Neural cell (in vitro differentiated cells): ENCODE data around the gene DNAL1. TPM values are rescaled to one million over a fixed set of nuclear protein-coding genes. Genes with fewer than 3 reads are reported as not detected.

Experiments
- H2AFZ ChIP-seq: fragments of 200-600, 300-800 bp; sonication (generic), shearing (Covaris generic); 2 replicates; pipeline ENCODE4 v1.6.0; 2014; ENCODE audit warnings: low read depth, mild to moderate bottlenecking, antibody characterized with exemption, low read length, moderate library complexity
- H3F3A ChIP-seq: fragments of 200-600 bp; shearing (Covaris generic); 2 replicates; pipeline ENCODE4 v1.6.1; 2016; ENCODE audit warnings: mild to moderate bottlenecking, moderate library complexity, mixed read lengths, antibody characterized with exemption, low read length; ENCODE audit not compliant: insufficient read depth, poor library complexity, severe bottlenecking
- H3K27ac ChIP-seq: fragments of 200-600, 300-800 bp; sonication (generic), shearing (Covaris generic); 2 replicates; pipeline ENCODE4 v1.5.1; 2014; ENCODE audit warnings: mild to moderate bottlenecking, low read length, moderate library complexity
- H3K27me3 ChIP-seq: fragments of 300-800, 200-600 bp; sonication (generic), shearing (Covaris generic); 2 replicates; pipeline ENCODE4 v1.6.0; 2014; ENCODE audit warnings: mild to moderate bottlenecking, low read depth, low read length, moderate library complexity; ENCODE audit not compliant: insufficient read depth
- H3K36me3 ChIP-seq: fragments of 300-800, 200-600 bp; sonication (generic), shearing (Covaris generic); 2 replicates; pipeline ENCODE4 v1.5.1; 2014; ENCODE audit warnings: mild to moderate bottlenecking, antibody characterized with exemption, low read length, moderate library complexity; ENCODE audit not compliant: insufficient read depth
- H3K4me2 ChIP-seq: fragments of 300-800, 200-600 bp; sonication (generic), shearing (Covaris generic); 2 replicates; pipeline ENCODE4 v1.6.0; 2014; ENCODE audit warnings: mild to moderate bottlenecking, low read length
- H3K4me3 ChIP-seq: fragments of 300-800, 200-600 bp; sonication (generic), shearing (Covaris generic); 2 replicates; pipeline ENCODE4 v1.5.1; 2014; ENCODE audit warnings: mild to moderate bottlenecking, low read length, moderate library complexity
- H3K79me2 ChIP-seq: fragments of 200-600 bp; shearing (Covaris generic); replicated peaks from 2 replicates; pipeline ENCODE4 v1.6.0; 2014; ENCODE audit warnings: mild to moderate bottlenecking, low read length, moderate library complexity; ENCODE audit not compliant: insufficient read depth
- H3K9ac ChIP-seq: fragments of 300-800, 200-600 bp; sonication (generic), shearing (Covaris generic); 2 replicates; pipeline ENCODE4 v1.6.1; 2016; ENCODE audit warnings: mild to moderate bottlenecking, low read length, mixed read lengths
- H3K9me2 ChIP-seq: fragments of 200-600 bp; shearing (Covaris generic); 2 replicates; pipeline ENCODE4 v1.6.1; 2016; ENCODE audit warnings: mild to moderate bottlenecking, low read length, mixed read lengths; ENCODE audit not compliant: insufficient read depth
- H3K9me3 ChIP-seq: fragments of 200-600, 300-800 bp; sonication (generic), shearing (Covaris generic); 2 replicates; pipeline ENCODE4 v1.6.1; 2016; ENCODE audit warnings: mild to moderate bottlenecking, mixed run types, low read length, moderate library complexity, mixed read lengths
- H4K20me1 ChIP-seq: fragments of 200-600 bp; shearing (Covaris generic); 2 replicates; pipeline ENCODE4 v1.6.1; 2016; ENCODE audit warnings: mild to moderate bottlenecking, mixed run types; ENCODE audit not compliant: insufficient read depth
- EP300 ChIP-seq: fragments of 450-650 bp; conservative IDR thresholded peaks from 2 replicates; pipeline ENCODE4 v1.6.1; 2014; ENCODE audit warnings: antibody characterized with exemption, mild to moderate bottlenecking, moderate library complexity; ENCODE audit not compliant: poor library complexity, severe bottlenecking
- EZH2 ChIP-seq: fragments of 200-600, 300-800 bp; shearing (Covaris generic), sonication (generic); IDR thresholded peaks from 2 replicates; pipeline ENCODE4 v1.6.1; 2014; ENCODE audit warnings: antibody characterized with exemption, low read length, borderline replicate concordance, mild to moderate bottlenecking; ENCODE audit not compliant: insufficient read depth, poor library complexity, severe bottlenecking
- MXI1 ChIP-seq: fragments of 450-650 bp; conservative IDR thresholded peaks from 2 replicates; pipeline ENCODE4 v1.6.1; 2014; ENCODE audit warnings: antibody characterized with exemption, mild to moderate bottlenecking; ENCODE audit not compliant: poor library complexity, severe bottlenecking
- POLR2AphosphoS5 ChIP-seq: IDR thresholded peaks from 2 replicates; pipeline ENCODE4 v1.6.1; 2012
- RAD21 ChIP-seq: fragments of 450-650 bp; conservative IDR thresholded peaks from 2 replicates; pipeline ENCODE4 v1.6.1; 2014; ENCODE audit warnings: antibody characterized with exemption, mild to moderate bottlenecking, moderate library complexity
- REST ChIP-seq: IDR thresholded peaks from 2 replicates; pipeline ENCODE4 v1.6.1; 2012; ENCODE audit warnings: borderline replicate concordance
- SMC3 ChIP-seq: fragments of 450-650 bp; conservative IDR thresholded peaks from 2 replicates; pipeline ENCODE4 v1.6.1; 2014; ENCODE audit warnings: antibody characterized with exemption, mild to moderate bottlenecking, moderate library complexity; ENCODE audit not compliant: poor library complexity
- TAF1 ChIP-seq: IDR thresholded peaks from 2 replicates; pipeline ENCODE4 v1.6.1; 2012; ENCODE audit warnings: low read depth
- polyA plus RNA-seq: library from polyadenylated mRNA; depleted of rRNA; stranded (reverse); fragments of >200 nt; gene quantifications from 2 replicates; pipeline ENCODE4 v1.2.3, GENCODE V29; 2014
- TF ChIP-seq, protein P1 (sequence below): fragments of 450-650 bp; IDR thresholded peaks from 2 replicates; pipeline ENCODE4 v1.5.1; 2014; ENCODE audit warnings: antibody characterized with exemption, mild to moderate bottlenecking, moderate library complexity; ENCODE audit not compliant: poor library complexity, severe bottlenecking

DNAL1 gene
- polyA plus RNA-seq, 1 donor from 2014 or later, result 33.4 TPM

GRCh38 chr14:73674986-73675385, 30.2 kb downstream of the DNAL1 start:
- no peak overlapping the region for H3K4me3 ChIP-seq
- no peaks in the 10 kb centered on the region for H3K27me3 ChIP-seq
- H3K4me2 ChIP-seq, result no peak overlapping the region
- no peaks in the 10 kb centered on the region for H3K79me2 ChIP-seq
- H4K20me1 ChIP-seq, result no peaks in the 10 kb centered on the region
- no peaks in the 10 kb centered on the region for H3F3A ChIP-seq
- no peak overlapping the region for H3K27ac ChIP-seq
- no peaks in the 10 kb centered on the region for H3K9me2 ChIP-seq
- no peak overlapping the region for H2AFZ ChIP-seq
- no peaks in the 10 kb centered on the region for H3K36me3 ChIP-seq
- H3K9me3 ChIP-seq, result no peaks in the 10 kb centered on the region
- TF ChIP-seq MXI1 (no peak), POLR2AphosphoS5 (no peak), SMC3 (no peak), REST (no peak), EZH2 (no peak), TAF1 (no peak), EP300 (no peak), RAD21 (no peak)
- TF ChIP-seq, protein P1, sequence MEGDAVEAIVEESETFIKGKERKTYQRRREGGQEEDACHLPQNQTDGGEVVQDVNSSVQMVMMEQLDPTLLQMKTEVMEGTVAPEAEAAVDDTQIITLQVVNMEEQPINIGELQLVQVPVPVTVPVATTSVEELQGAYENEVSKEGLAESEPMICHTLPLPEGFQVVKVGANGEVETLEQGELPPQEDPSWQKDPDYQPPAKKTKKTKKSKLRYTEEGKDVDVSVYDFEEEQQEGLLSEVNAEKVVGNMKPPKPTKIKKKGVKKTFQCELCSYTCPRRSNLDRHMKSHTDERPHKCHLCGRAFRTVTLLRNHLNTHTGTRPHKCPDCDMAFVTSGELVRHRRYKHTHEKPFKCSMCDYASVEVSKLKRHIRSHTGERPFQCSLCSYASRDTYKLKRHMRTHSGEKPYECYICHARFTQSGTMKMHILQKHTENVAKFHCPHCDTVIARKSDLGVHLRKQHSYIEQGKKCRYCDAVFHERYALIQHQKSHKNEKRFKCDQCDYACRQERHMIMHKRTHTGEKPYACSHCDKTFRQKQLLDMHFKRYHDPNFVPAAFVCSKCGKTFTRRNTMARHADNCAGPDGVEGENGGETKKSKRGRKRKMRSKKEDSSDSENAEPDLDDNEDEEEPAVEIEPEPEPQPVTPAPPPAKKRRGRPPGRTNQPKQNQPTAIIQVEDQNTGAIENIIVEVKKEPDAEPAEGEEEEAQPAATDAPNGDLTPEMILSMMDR, result no peak
- H3K9ac ChIP-seq, result no peak overlapping the region

- Histone ChIP-seq H3K79me2 (no peaks in the 10 kb centered on the region), H3K9ac (no peak overlapping the region), H4K20me1 (no peaks in the 10 kb centered on the region), H3K9me2 (no peaks in the 10 kb centered on the region), H3K4me2 (no peak overlapping the region), H3K27ac (no peak overlapping the region), H3K4me3 (no peak overlapping the region), H3K9me3 (no peaks in the 10 kb centered on the region), H3K36me3 (no peaks in the 10 kb centered on the region), H2AFZ (no peak overlapping the region), H3F3A (no peaks in the 10 kb centered on the region), H3K27me3 (no peaks in the 10 kb centered on the region)
- no peak for TF ChIP-seq SMC3
- no peak for TF ChIP-seq REST
- no peak for TF ChIP-seq POLR2AphosphoS5
- TF ChIP-seq MXI1, result no peak
- no peak for TF ChIP-seq RAD21
- TF ChIP-seq EP300, result no peak
- TF ChIP-seq EZH2, result no peak
- no peak for TF ChIP-seq TAF1
Observed at GRCh38 chr14:73678698-73679097, 33.9 kb downstream of the DNAL1 start.
